ENCODE results near the gene CDH4.
"Not testable (repeated sequence)": the region's sequence is repeated elsewhere in the genome, so short reads cannot be mapped to it uniquely, and the experiment has no call there.

The CDH4 gene

GRCh38 chr20:61979090-61979489 lies 727.0 kb downstream of the CDH4 start:
- DNase-seq: no peak

GRCh38 chr20:61979701-61980635 lies 727.9 kb downstream of the CDH4 start:
- no peak for DNase-seq

GRCh38 chr20:61980647-61981583 lies 728.9 kb downstream of the CDH4 start:
- peak; percentile 16 for DNase-seq

- not testable (repeated sequence) for DNase-seq
Observed at GRCh38 chr20:61981691-61982090, 729.6 kb downstream of the CDH4 start.

GRCh38 chr20:61982191-61982950 lies 730.3 kb downstream of the CDH4 start:
- DNase-seq: no peak

GRCh38 chr20:61982951-61983315 lies 730.9 kb downstream of the CDH4 start:
- no peak for DNase-seq

- DNase-seq: no peak
Observed at GRCh38 chr20:61983965-61984364, 731.9 kb downstream of the CDH4 start.

- not testable (repeated sequence) for DNase-seq
Observed at GRCh38 chr20:61984431-61984830, 732.4 kb downstream of the CDH4 start.

- DNase-seq: no peak
Observed at GRCh38 chr20:61985096-61985495, 733.0 kb downstream of the CDH4 start.

- DNase-seq: no peak
Observed at GRCh38 chr20:61986762-61987321, 734.8 kb downstream of the CDH4 start.

- no peak for DNase-seq
Observed at GRCh38 chr20:61988665-61989064, 736.6 kb downstream of the CDH4 start.

GRCh38 chr20:61989741-61990140 lies 737.7 kb downstream of the CDH4 start:
- DNase-seq: no peak
